Left lobe of liver (tissue), 2 donors: ENCODE data around the gene HOXA3. TPM values are rescaled to one million over a fixed set of nuclear protein-coding genes. Genes with fewer than 3 reads are reported as not detected.

Experiments used
- ATAC-seq: fragments of 200-7000 bp; cut with Tn5 transposase; one replicate; pipeline ENCODE4 v1.9.1; 2020; ENCODE audit warnings: mild to moderate bottlenecking, moderate library complexity
- DNase-seq: peaks from one replicate; pipeline ENCODE4 v3.0.0-alpha.2; 2020; ENCODE audit warnings: low spot score
- total RNA-seq: library from RNA; stranded (reverse); gene quantifications from one replicate; pipeline ENCODE4 v1.2.1, GENCODE V29; 2021
- donor health status: DM: no; HTN: no; CAD: no; lungs with moderate emphysema.
- donor health status: DM: no; HTN: yes; CAD: no.

The HOXA3 gene
- total RNA-seq, 1 donor from 2014 or later = 0.30 TPM

- DNase-seq (no peak), ATAC-seq (no peak)
Measured at GRCh38 chr7:27168265-27168947, 16.0 kb upstream of the HOXA3 start.

- DNase-seq (no peak), ATAC-seq (no peak)
Measured at GRCh38 chr7:27167916-27168264, 15.5 kb upstream of the HOXA3 start.

DNA sequence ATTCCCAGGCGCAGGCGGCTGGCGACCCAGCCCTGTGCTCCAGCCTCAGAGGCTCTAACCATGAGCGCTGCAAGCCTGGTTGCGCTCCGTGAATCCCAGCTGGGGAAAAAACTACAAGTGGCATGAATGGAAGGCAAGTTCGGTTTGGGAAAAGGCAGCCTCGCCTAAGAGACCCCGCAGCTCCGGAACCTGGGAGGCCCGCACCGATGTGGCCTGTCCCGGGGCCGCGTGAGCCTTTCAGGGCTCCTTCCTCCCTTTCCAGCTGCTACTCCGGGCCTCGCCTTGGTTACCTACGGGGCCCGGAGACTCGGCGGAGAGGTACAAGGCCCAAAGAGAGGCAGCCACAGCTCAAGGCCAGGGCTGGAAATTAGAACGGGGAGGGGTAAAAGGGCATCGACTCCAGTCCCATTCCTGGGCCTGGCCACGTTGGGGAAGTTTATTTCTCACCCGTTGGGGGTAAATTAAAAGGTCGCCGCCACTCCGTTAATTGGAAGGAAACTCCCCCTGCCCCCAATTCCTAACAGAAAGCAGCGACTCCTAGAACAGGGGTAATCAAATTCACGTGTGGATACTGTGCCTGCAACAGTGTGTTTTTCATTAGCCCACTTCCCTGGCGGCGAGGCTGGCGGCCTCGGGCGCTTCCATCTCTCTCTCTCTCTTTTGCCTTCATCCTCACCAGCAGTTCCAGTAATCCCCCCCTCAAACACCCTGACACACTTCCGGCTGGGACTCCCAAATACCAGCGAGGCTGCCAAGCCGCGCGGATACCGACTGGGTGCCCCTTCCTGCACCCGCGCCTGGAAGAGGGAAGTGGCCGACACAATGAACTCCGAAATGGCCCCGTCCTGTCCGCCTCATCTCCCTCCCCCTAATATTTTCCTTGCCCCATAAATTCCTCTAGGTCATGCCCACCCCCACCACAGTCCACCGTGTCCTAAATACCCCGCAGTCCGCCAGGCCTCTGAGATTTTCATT lies 14.4 kb upstream of the HOXA3 start:
- DNase-seq = no peak
- ATAC-seq = no peak

- ATAC-seq = no peak
- no peak for DNase-seq
Measured at GRCh38 chr7:27165996-27166530, 13.7 kb upstream of the HOXA3 start.

- DNase-seq (no peak), ATAC-seq (no peak)
Measured at GRCh38 chr7:27165089-27165995, 13.0 kb upstream of the HOXA3 start, which contains the start of gene HOXA9. TSS of gene HOXA9 (minus strand) at chr7:27165537. CDS start at chr7:27165457, 80 bp downstream.

- no peak for ATAC-seq
- DNase-seq = no peak
Measured at GRCh38 chr7:27164367-27165088, 12.1 kb upstream of the HOXA3 start.

- DNase-seq (no peak), ATAC-seq (no peak)
Measured at GRCh38 chr7:27164045-27164366, 11.6 kb upstream of the HOXA3 start.

- DNase-seq (no peak), ATAC-seq (no peak)
Measured at GRCh38 chr7:27163288-27164044, 11.1 kb upstream of the HOXA3 start.

GRCh38 chr7:27162561-27163287 lies 10.3 kb upstream of the HOXA3 start:
- ATAC-seq (no peak), DNase-seq (no peak)

- no peak for ATAC-seq
- no peak for DNase-seq
Measured at GRCh38 chr7:27161721-27162560, 9.6 kb upstream of the HOXA3 start.

- DNase-seq = no peak
- peak; percentile 10 for ATAC-seq
Measured at GRCh38 chr7:27161214-27161720, 8.9 kb upstream of the HOXA3 start.

- DNase-seq (peak; percentile 80), ATAC-seq (peak; percentile 95)
Measured at GRCh38 chr7:27160546-27161213, 8.3 kb upstream of the HOXA3 start.

GRCh38 chr7:27160145-27160545 lies 7.8 kb upstream of the HOXA3 start:
- peak; percentile 9 for ATAC-seq
- no peak for DNase-seq

DNA sequence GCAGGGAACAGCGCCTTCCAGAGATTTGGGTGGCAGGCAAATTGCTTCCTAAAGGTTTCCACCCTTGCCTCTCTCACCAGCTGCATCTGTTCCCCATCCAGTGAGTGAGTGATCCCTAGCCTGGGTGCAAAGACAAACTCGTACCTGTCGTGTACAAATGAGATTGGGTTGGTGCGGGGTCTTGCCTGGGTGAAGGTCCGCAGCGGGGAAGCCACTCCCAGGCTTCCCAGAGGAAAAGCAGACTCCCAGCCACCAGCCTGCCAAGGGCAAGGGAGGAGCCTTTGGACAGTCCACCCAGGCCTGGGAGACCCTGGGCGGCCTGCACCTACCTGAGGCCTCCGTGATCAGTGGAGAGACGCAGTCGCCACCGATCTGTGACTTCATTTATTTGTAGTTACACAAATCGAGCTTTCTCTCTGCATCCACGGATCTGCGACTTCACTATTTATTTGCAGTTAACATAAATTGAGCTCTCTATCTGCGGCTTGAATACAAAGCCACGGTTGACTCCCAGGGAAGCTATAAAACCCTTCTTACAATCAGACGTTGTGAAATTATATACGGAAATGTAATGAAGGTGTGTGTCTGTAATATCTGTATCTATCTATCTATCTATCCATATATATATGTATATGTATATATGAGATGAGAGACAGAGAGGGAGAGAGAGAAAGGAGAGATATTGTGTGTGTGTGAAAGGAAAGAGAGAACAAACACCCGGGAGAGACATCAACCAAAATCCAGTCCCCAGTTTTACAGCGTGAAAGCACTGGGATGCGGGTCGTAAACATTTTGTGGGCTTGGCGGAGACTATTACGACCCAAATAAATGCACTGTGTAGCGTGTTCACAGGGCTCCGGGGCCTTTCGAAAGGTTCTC lies 7.1 kb upstream of the HOXA3 start:
- no peak for ATAC-seq
- DNase-seq = no peak

DNA sequence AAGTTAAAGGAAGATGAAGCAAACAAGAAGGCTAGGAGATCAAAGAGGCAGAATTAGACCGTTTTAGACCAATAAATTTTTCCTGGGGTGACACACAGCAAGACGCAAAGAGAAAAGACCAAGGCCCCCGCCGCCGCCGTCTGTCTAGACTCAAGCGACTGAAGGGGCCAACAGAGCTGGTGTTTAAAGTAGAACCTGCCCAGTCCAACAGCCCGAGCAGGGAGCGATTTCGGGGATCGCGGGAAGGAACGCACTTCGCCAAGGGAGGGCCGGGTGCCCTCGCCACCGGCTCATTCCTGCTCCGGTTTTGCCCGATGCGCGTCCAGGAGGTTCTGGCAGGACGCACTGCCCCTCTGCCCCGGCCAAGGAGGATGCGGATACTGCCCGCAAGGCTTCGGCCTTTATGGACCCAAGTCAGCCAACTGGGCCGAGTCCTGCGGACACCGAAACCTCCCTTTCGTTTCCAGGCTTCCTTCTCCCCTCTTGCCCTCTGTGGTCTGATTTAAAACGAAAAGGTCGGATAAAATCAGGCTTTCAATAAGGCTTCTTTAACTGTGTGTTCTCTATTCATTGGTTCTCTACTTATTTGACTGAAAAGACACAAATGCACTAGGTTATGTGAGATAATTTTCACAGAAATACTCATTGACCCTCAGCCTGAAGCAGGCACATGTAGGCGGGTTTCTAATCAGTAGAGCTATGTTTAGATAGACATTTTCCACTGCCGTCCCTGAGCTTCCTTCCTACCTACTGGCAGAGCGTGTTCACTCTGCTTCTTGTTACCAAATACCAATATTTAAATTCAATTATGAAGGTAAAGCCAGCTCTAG lies 6.3 kb upstream of the HOXA3 start:
- DNase-seq (no peak), ATAC-seq (no peak)
